ENCODE measurements around the gene WDR7.

GRCh38 chr18:56872140-56872539 is 221.0 kb downstream of the WDR7 start:
- no peak for TF ChIP-seq CTCF (IDR thresholded peaks at IDR 0.05)
- TF ChIP-seq POLR2A (IDR thresholded peaks at IDR 0.05) = no peak
